CD1c-positive myeloid dendritic cell (primary cell): ENCODE results near the gene PACSIN1.
A peak's percentile ranks its signal among the peaks of the same experiment; 100 is the strongest.

ENCODE experiments used
- DNase-seq: peaks from one replicate; pipeline ENCODE4 v3.0.0-alpha.2; 2016; ENCODE audit errors: extremely low spot score

Gene PACSIN1

GRCh38 chr6:34544776-34545471 lies 79.0 kb downstream of the PACSIN1 start:
- DNase-seq: no peak

- DNase-seq: no peak
These were observed 80.9 kb downstream of the PACSIN1 start for GRCh38 chr6:34546551-34547321.

GRCh38 chr6:34547701-34548644 lies 82.1 kb downstream of the PACSIN1 start:
- DNase-seq: no peak

GRCh38 chr6:34549026-34549803 lies 83.3 kb downstream of the PACSIN1 start:
- no peak for DNase-seq

DNA sequence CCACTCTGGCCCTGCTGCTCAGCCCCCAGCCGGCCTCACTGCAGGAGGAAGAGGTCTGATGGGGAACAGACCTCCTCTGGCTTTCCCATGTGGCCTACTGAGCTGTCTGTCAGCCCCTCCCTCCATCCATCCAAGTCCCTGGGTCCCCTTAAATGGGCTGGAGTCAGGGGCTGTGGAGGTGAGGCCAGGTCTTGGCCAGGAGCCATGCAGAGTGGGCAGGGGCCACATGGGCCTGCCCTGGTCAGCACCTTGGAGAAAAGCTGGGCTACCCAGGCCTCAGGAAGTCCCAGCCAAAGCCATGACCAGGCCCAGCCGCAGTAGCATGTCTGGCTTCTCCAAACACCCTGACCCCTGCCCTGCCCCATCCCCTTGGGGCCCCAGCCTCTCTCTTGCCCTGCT lies 83.9 kb downstream of the PACSIN1 start:
- no peak for DNase-seq

- DNase-seq: no peak
These were observed 85.8 kb downstream of the PACSIN1 start for GRCh38 chr6:34551720-34552119.

DNA sequence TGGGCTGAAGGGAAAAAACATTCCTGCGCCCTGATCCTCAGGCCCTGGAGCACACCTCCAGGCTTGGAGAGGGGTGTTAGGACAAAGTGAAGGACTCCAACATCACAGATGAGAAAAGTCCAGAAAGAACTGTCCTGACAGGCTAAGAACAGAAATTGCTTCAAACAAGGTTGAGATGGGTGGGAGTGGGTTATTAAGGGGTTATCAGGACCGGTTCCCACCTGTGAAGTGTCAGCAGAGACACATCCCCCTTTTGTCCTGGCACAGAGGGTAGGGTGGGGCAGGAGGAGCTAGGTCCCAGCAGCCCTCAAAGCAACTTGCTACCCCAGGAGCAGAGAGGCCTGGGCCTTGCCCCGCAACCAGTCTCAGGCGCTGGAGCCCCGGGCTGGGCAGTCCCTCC lies 86.7 kb downstream of the PACSIN1 start:
- no peak for DNase-seq

DNA sequence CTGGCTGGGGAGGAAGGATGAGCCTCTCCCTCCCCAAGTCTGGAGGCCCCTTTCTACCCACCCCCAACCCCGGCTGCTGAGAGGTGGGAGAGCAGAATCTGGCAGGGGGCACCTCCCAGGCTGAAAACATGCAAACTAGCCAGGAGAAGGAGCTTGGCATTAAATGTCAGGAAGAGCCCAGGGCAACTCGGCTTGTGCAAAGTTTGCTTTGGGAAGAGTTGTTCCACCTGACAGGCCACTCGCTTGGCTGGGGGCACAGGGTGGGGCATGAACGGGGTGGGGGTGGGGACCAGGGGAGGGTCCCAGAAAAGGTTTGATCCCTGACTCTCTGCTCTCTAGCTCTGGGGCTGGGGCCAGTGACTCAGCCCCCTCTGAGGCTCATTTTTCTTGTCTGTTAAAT lies 87.3 kb downstream of the PACSIN1 start:
- DNase-seq: no peak

DNA sequence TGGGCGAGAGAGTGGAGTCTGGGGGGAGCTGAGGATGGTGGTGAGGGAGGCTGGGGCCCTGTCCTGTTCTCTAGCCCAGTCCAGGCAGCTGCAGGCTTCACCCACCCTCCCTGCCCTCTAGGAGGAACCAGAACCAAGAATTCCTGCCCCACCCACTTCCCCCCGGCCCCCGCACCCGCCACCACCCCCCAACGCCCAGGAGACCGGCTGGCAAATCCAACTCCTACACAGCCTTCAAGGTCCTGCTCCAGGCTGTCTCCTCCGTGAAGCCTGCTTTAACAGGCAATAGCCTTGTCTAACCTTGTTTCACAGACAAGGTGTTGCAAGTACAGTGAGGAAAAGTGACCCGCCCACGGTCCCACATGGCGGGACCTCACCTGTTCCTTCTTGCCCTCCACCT lies 87.9 kb downstream of the PACSIN1 start:
- DNase-seq: peak; percentile 34

GRCh38 chr6:34554291-34555006 lies 88.6 kb downstream of the PACSIN1 start:
- no peak for DNase-seq

DNA sequence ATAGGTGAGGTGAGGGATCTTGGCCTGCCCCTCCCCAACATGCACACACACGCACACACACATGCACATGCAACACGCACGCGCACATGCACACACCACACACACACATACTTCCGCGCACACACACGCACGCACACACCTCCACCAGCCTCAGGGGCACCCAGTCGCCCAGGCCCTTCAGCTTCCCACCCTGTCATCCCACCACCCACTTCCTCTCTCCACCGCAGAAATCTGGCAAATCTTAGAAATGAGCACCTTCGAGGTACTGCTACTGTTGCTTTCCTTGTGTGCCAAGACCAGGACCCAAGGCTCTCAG lies 89.1 kb downstream of the PACSIN1 start:
- DNase-seq: no peak

GRCh38 chr6:34555328-34555727 lies 89.5 kb downstream of the PACSIN1 start:
- no peak for DNase-seq

GRCh38 chr6:34556031-34556471 lies 90.2 kb downstream of the PACSIN1 start, which contains the start of gene SPDEF:
TSS of gene SPDEF (minus strand) at chr6:34556329. CDS start at chr6:34544455, 11,874 bp downstream.
- DNase-seq: no peak

- DNase-seq: no peak
These were observed 90.6 kb downstream of the PACSIN1 start for GRCh38 chr6:34556493-34556892.

- DNase-seq: no peak
These were observed 91.4 kb downstream of the PACSIN1 start for GRCh38 chr6:34557228-34557627.

GRCh38 chr6:34558172-34558714 lies 92.4 kb downstream of the PACSIN1 start:
- DNase-seq: no peak

GRCh38 chr6:34559651-34560365 lies 93.9 kb downstream of the PACSIN1 start:
- DNase-seq: no peak

DNA sequence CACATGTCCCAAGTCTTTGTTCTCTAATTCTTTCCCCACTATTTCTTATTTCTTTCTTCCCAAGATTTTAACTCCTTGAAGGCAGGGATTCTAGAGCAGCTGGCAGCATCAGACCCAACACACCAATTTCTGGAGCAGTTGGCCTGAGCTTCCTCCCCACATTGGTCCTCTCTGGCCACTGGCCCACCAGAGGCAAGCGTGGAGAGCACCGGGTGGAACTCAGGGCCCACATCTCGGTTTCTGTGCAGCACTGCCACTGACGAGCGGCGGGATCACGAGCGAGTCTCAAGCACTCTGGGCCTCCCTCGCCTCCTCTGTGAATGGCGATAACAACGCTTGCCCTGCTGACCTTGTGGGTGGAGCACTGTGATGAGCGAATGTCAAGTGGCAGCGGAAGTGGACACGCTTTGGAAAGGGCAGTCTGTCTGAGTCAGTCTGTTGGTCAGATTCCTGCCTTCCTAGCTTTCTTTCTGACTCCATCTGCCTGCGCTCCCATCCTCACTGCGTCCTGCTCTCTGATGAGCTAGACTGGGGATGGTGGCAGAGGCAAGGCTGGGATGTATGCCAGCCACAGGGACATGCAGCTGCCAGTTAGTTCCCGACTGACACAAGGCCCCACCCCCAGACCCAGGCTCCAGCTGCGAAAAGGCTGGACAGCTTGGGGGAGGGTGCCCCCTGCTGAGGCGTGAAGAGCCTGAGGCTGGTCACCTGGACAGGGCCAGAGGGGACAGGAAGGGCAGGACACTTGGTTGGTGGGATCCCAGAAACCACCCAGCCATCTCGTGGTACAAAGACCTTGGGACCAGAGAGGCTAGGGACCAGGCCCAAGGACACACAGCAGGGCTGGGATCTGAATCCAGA lies 94.7 kb downstream of the PACSIN1 start:
- no peak for DNase-seq

DNA sequence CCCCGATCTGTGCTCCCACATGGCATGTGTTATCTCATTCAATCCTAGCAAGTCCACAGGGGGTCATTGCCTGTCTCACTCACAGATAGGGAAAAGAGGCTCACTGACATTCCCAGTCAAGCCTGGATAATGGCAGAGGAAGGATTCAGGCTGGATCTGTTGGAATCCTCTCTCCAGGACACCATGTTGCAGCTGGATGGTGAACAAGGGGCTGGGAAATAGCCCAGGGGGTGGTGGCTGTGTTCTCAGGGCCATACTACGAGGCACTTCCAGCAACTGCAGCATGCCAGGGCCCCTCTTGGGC lies 95.3 kb downstream of the PACSIN1 start:
- no peak for DNase-seq
